Measurements from ENCODE around the gene IMPACT. TPM values are rescaled to one million over a fixed set of nuclear protein-coding genes. Genes with fewer than 3 reads are reported as not detected.

Gene IMPACT
- total and polyA plus RNA-seq, 2 of the 8 experiments (the other 6 are each of a cell fraction or from before 2014, with no cell fraction given), result 31.1 to 44.6 TPM

- POLR2A ChIA-PET (ENCODE audit: partially characterized antibody), result no interaction called here
- FAIRE-seq, result no peak
- Histone ChIP-seq H3K56ac (replicated peaks; ENCODE audit: insufficient read length, low read depth, low read length) (no peak overlapping the region), H3K23me2 (ENCODE audit: low read depth, low read length) (no peaks in the 10 kb centered on the region), H2BK120ac (replicated peaks; ENCODE audit: low read depth, low read length) (no peak overlapping the region), H4K91ac (replicated peaks; ENCODE audit: insufficient read length, low read length) (no peak overlapping the region), H4K5ac (ENCODE audit: insufficient read length, low read depth, low read length) (no peak overlapping the region), H3K4me3 (ENCODE audit: extremely low read depth in 1 of 4, insufficient read depth in 2 of 4, low read depth in 3 of 4, low read length in 4 of 4) (no peak overlapping the region), H2BK20ac (ENCODE audit: low read length) (no peak overlapping the region), H2AFZ (ENCODE audit: low read length) (no peak overlapping the region), H3K9ac (replicated peaks in 1 of 4; ENCODE audit: extremely low read depth in 1 of 4, low read depth in 3 of 4, low read length in 3 of 4) (no peak overlapping the region), H3K27ac (ENCODE audit: low read depth, low read length) (no peak overlapping the region), H3K36me3 (ENCODE audit: control insufficient read depth in 2 of 4, insufficient read depth in 4 of 4, low read length in 3 of 4) (no peaks in the 10 kb centered on the region), H2BK15ac (ENCODE audit: low read length) (no peak overlapping the region), H3K9me3 (ENCODE audit: insufficient read depth in 2 of 2, low read depth in 1 of 2, low read length in 1 of 2) (no peaks in the 10 kb centered on the region), H4K8ac (ENCODE audit: extremely low read depth, insufficient read depth, low read length) (no peak overlapping the region), H3K4me1 (replicated peaks in 1 of 4; ENCODE audit: control insufficient read depth in 3 of 4, insufficient read depth in 4 of 4, low read length in 3 of 4) (peaks cover 0 to 9% (median 5%) of the 10 kb centered on the region in 4 experiments; a peak in 6 of 7 replicates), H2BK5ac (ENCODE audit: low read depth, low read length) (no peak overlapping the region), H3K18ac (ENCODE audit: extremely low read depth, low read length) (no peak overlapping the region), H3K14ac (ENCODE audit: insufficient read length) (no peak overlapping the region), H3K79me2 (ENCODE audit: control insufficient read depth in 1 of 2, insufficient read depth in 2 of 2, low read length in 2 of 2) (no peaks in the 10 kb centered on the region), H3K27me3 (replicated peaks in 1 of 4; ENCODE audit: control insufficient read depth in 3 of 4, extremely low read depth in 1 of 4, insufficient read depth in 3 of 4, low read length in 3 of 4) (no peaks in the 10 kb centered on the region; a peak in 1 of 7 replicates), H3K79me1 (ENCODE audit: low read depth, low read length) (no peaks in the 10 kb centered on the region), H4K20me1 (replicated peaks in 1 of 2; ENCODE audit: control insufficient read depth in 1 of 2, insufficient read depth in 2 of 2, low read length in 2 of 2) (no peaks in the 10 kb centered on the region), H3K23ac (ENCODE audit: insufficient read length) (no peak overlapping the region), H2BK12ac (ENCODE audit: low read depth, low read length) (no peak overlapping the region), H2AK5ac (ENCODE audit: low read depth, low read length) (no peak overlapping the region), H3K4ac (replicated peaks; ENCODE audit: insufficient read length, low read depth, low read length) (no peak overlapping the region), H3K4me2 (ENCODE audit: insufficient read depth in 1 of 2, low read depth in 2 of 2, low read length in 2 of 2) (no peak overlapping the region)
- DNase-seq (ENCODE audit: low read depth in 1 of 2, low spot score in 2 of 2), result no peak
- CTCF ChIA-PET (ENCODE audit: partially characterized antibody), result interaction anchor here (0.6 to 1.4 kb wide), 3 partner anchors 8 to 84 kb away, joined by 3 to 6 read pairs (median 4); no protein-coding TSS in a partner anchor
- WGBS, 2 experiments (ENCODE audit: extremely low coverage in 1 of 2, insufficient coverage in 1 of 2, insufficient read length in 1 of 2, insufficient replicate concordance in 2 of 2, low coverage in 1 of 2, low lambda C conversion rate in 2 of 2, missing lambda C conversion rate in 1 of 2), result 98% methylated on average over 3 of the region's 3 CpGs; no CpG with 5 or more reads in 1 of the 2 experiments
- no peak for TF ChIP-seq POU5F1 (IDR thresholded peaks at IDR 0.05; ENCODE audit: low read depth, low read length)
- TF ChIP-seq KDM4A (IDR thresholded peaks at IDR 0.05; ENCODE audit: low read depth, low read length, severe bottlenecking), result no peak
- TF ChIP-seq RNF2 (IDR thresholded peaks at IDR 0.05; ENCODE audit: borderline replicate concordance, low read depth, low read length, missing control alignments, poor library complexity, severe bottlenecking), result no peak
- no peak for TF ChIP-seq E2F6 (IDR thresholded peaks at IDR 0.05)
- TF ChIP-seq SIX5 (IDR thresholded peaks at IDR 0.05; ENCODE audit: low read depth, low read length), result no peak
- TF ChIP-seq, protein P1, sequence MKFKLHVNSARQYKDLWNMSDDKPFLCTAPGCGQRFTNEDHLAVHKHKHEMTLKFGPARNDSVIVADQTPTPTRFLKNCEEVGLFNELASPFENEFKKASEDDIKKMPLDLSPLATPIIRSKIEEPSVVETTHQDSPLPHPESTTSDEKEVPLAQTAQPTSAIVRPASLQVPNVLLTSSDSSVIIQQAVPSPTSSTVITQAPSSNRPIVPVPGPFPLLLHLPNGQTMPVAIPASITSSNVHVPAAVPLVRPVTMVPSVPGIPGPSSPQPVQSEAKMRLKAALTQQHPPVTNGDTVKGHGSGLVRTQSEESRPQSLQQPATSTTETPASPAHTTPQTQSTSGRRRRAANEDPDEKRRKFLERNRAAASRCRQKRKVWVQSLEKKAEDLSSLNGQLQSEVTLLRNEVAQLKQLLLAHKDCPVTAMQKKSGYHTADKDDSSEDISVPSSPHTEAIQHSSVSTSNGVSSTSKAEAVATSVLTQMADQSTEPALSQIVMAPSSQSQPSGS (IDR thresholded peaks at IDR 0.05; ENCODE audit: low read length), result no peak
- TF ChIP-seq PHF8 (conservative IDR thresholded peaks at IDR 0.05; ENCODE audit: low read depth, low read length), result no peak
- TF ChIP-seq CHD1 (IDR thresholded peaks at IDR 0.05; ENCODE audit: low read depth, low read length), result no peak
- no peak for TF ChIP-seq EP300 (IDR thresholded peaks at IDR 0.05; ENCODE audit: borderline replicate concordance in 1 of 2, low read depth in 2 of 2, low read length in 2 of 2)
- TF ChIP-seq TCF12 (IDR thresholded peaks at IDR 0.05; ENCODE audit: low read depth, low read length), result no peak
- no peak for TF ChIP-seq BCL11A (IDR thresholded peaks at IDR 0.05; ENCODE audit: low read depth in 2 of 2, low read length in 2 of 2)
These were observed 21.9 kb upstream of the IMPACT start for GRCh38 chr18:24404591-24404990.

Measured in H1 (cell line).